ENCODE results near the gene DLL3. TPM values are rescaled to one million over a fixed set of nuclear protein-coding genes. Genes with fewer than 3 reads are reported as not detected.

DLL3 gene
- total RNA-seq, 5 donors from 2014 or later (not counting 1 experiment from before 2014, with no cell fraction given) = 0.16 to 0.20 TPM; not detected in 3

GRCh38 chr19:39480337-39481228 is 18.2 kb upstream of the DLL3 start, which contains the start of gene TIMM50:
TSS of gene TIMM50 (plus strand) at chr19:39480838. CDS start at chr19:39480854, 16 bp downstream.
- no peaks in the 10 kb centered on the region for H3K9me3 ChIP-seq
- H3K27me3 Mint-ChIP-seq = no peaks in the 10 kb centered on the region
- H3K36me3 Mint-ChIP-seq = peaks cover 12% of the 10 kb centered on the region
- H3K27ac Mint-ChIP-seq = peak within 1 kb of the TSS; percentile 94 to 96
- peaks cover 15% of the 10 kb centered on the region in 2 donors for H3K36me3 ChIP-seq (ENCODE audit: control insufficient read depth in 2 of 2, extremely low read depth in 1 of 2, insufficient read depth in 1 of 2, low read length in 1 of 2)
- peaks cover 6 to 22% of the 10 kb centered on the region in 2 experiments for H3K4me1 ChIP-seq (ENCODE audit: control insufficient read depth in 1 of 2, extremely low read depth in 1 of 2, insufficient read depth in 2 of 2, low read length in 2 of 2)
- no peaks in the 10 kb centered on the region for H3K27me3 ChIP-seq (replicated peaks in 1 of 2; ENCODE audit: control insufficient read depth in 2 of 2, extremely low read depth in 1 of 2, insufficient read depth in 2 of 2, low read length in 1 of 2)
- under 1% methylated on average over 52 of the region's 62 CpGs for WGBS (ENCODE audit: insufficient coverage)
- H3K4me3 ChIP-seq (ENCODE audit: control insufficient read depth in 1 of 2, extremely low read depth in 1 of 2, low read length in 1 of 2) = peak within 1 kb of the TSS; percentile 90 to 97
- ATAC-seq (replicated peaks in 1 of 4) (peak; percentile 96 to 100 (median 99)), DNase-seq (peak; percentile 88 to 99 (median 94))
- H3K4me1 Mint-ChIP-seq = peaks cover 25 to 28% (median 26%) of the 10 kb centered on the region in 3 donors
- H3K4me3 Mint-ChIP-seq = peak within 1 kb of the TSS; percentile 84 to 90 (median 88)
- peak within 1 kb of the TSS; percentile 73 for H3K27ac ChIP-seq (ENCODE audit: low read length)
- CTCF ChIA-PET = interaction anchor here in 1 of 2 donors (0.6 to 1.2 kb wide), 5 partner anchors 12 to 98 kb away, joined by 3 to 7 read pairs (median 3); partner anchors contain the start of genes EID2, MED29 and PAF1
- H3K9me3 Mint-ChIP-seq = no peaks in the 10 kb centered on the region
- POLR2A ChIA-PET = interaction anchor here (0.6 to 1.0 kb wide), 4 partner anchors 18 to 449 kb away, joined by 3 to 7 read pairs (median 5); partner anchors contain the start of gene RPS16 (in 1 of the 2)

GRCh38 chr19:39481229-39481545 is 17.6 kb upstream of the DLL3 start:
- 4% methylated on average over 7 of the region's 12 CpGs for WGBS (ENCODE audit: insufficient coverage)
- CTCF ChIA-PET = interaction anchor here in 1 of 2 donors (0.6 to 1.2 kb wide), 5 partner anchors 12 to 99 kb away, joined by 3 to 7 read pairs (median 3); partner anchors contain the start of genes EID2, MED29 and PAF1
- POLR2A ChIA-PET = interaction anchor here (0.6 to 1.0 kb wide), 2 partner anchors 33 to 45 kb away, joined by 7 read pairs; partner anchors contain the start of gene RPS16 (in 1 of the 2)

GRCh38 chr19:39481676-39482075 is 17.1 kb upstream of the DLL3 start:
- Mint-ChIP-seq H3K9me3 (no peaks in the 10 kb centered on the region), H3K4me3 (peak overlapping the region; percentile 84 to 90 (median 88)), H3K36me3 (peaks cover 11% of the 10 kb centered on the region), H3K27ac (peak overlapping the region; percentile 65 to 79), H3K4me1 (peaks cover 25 to 28% (median 26%) of the 10 kb centered on the region in 3 donors), H3K27me3 (no peaks in the 10 kb centered on the region)
- DNase-seq (no peak), ATAC-seq (replicated peaks in 1 of 4) (no peak)
- Histone ChIP-seq H3K9me3 (no peaks in the 10 kb centered on the region), H3K4me3 (ENCODE audit: control insufficient read depth in 1 of 2, extremely low read depth in 1 of 2, low read length in 1 of 2) (peak overlapping the region; percentile 90 to 97), H3K27ac (ENCODE audit: low read length) (no peak overlapping the region), H3K36me3 (ENCODE audit: control insufficient read depth in 2 of 2, extremely low read depth in 1 of 2, insufficient read depth in 1 of 2, low read length in 1 of 2) (peaks cover 18 to 19% of the 10 kb centered on the region in 2 donors), H3K4me1 (ENCODE audit: control insufficient read depth in 1 of 2, extremely low read depth in 1 of 2, insufficient read depth in 2 of 2, low read length in 2 of 2) (peaks cover 6 to 22% of the 10 kb centered on the region in 2 experiments), H3K27me3 (replicated peaks in 1 of 2; ENCODE audit: control insufficient read depth in 2 of 2, extremely low read depth in 1 of 2, insufficient read depth in 2 of 2, low read length in 1 of 2) (no peaks in the 10 kb centered on the region)
- POLR2A ChIA-PET = no interaction called here
- WGBS (ENCODE audit: insufficient coverage) = 93% methylated on average over 5 of the region's 11 CpGs
- CTCF ChIA-PET = no interaction called here

More at GRCh38 chr19:39481229-39481545, 17.6 kb upstream of the DLL3 start:
- peaks cover 6 to 22% of the 10 kb centered on the region in 2 experiments for H3K4me1 ChIP-seq (ENCODE audit: control insufficient read depth in 1 of 2, extremely low read depth in 1 of 2, insufficient read depth in 2 of 2, low read length in 2 of 2)
- peak overlapping the region; percentile 90 to 97 for H3K4me3 ChIP-seq (ENCODE audit: control insufficient read depth in 1 of 2, extremely low read depth in 1 of 2, low read length in 1 of 2)
- no peaks in the 10 kb centered on the region for H3K27me3 Mint-ChIP-seq
- ATAC-seq (replicated peaks in 1 of 4) = no peak
- no peaks in the 10 kb centered on the region for H3K27me3 ChIP-seq (replicated peaks in 1 of 2; ENCODE audit: control insufficient read depth in 2 of 2, extremely low read depth in 1 of 2, insufficient read depth in 2 of 2, low read length in 1 of 2)
- H3K4me3 Mint-ChIP-seq = peak overlapping the region; percentile 84 to 90 (median 88)
- H3K27ac ChIP-seq (ENCODE audit: low read length) = peak overlapping the region; percentile 73
- peaks cover 25 to 28% (median 26%) of the 10 kb centered on the region in 3 donors for H3K4me1 Mint-ChIP-seq
- peak overlapping the region; percentile 65 to 79 for H3K27ac Mint-ChIP-seq
- H3K9me3 Mint-ChIP-seq = no peaks in the 10 kb centered on the region
- H3K36me3 Mint-ChIP-seq = peaks cover 12% of the 10 kb centered on the region
- no peak for DNase-seq
- no peaks in the 10 kb centered on the region for H3K9me3 ChIP-seq
- peaks cover 15% of the 10 kb centered on the region in 2 donors for H3K36me3 ChIP-seq (ENCODE audit: control insufficient read depth in 2 of 2, extremely low read depth in 1 of 2, insufficient read depth in 1 of 2, low read length in 1 of 2)

- no CpG with 5 or more reads among the region's 6 CpGs for WGBS (ENCODE audit: insufficient coverage)
- no peak overlapping the region for H3K27ac Mint-ChIP-seq
- H3K4me1 ChIP-seq (ENCODE audit: control insufficient read depth in 1 of 2, extremely low read depth in 1 of 2, insufficient read depth in 2 of 2, low read length in 2 of 2) = peaks cover 6 to 22% of the 10 kb centered on the region in 2 experiments
- peak overlapping the region; percentile 36 to 84 (median 44) for H3K4me3 Mint-ChIP-seq
- no peaks in the 10 kb centered on the region for H3K9me3 ChIP-seq
- H3K4me3 ChIP-seq (ENCODE audit: control insufficient read depth in 1 of 2, extremely low read depth in 1 of 2, low read length in 1 of 2) = no peak overlapping the region
- no peaks in the 10 kb centered on the region for H3K27me3 ChIP-seq (replicated peaks in 1 of 2; ENCODE audit: control insufficient read depth in 2 of 2, extremely low read depth in 1 of 2, insufficient read depth in 2 of 2, low read length in 1 of 2)
- peaks cover 17% of the 10 kb centered on the region for H3K36me3 Mint-ChIP-seq
- H3K36me3 ChIP-seq (ENCODE audit: control insufficient read depth in 2 of 2, extremely low read depth in 1 of 2, insufficient read depth in 1 of 2, low read length in 1 of 2) = peaks cover 27 to 29% of the 10 kb centered on the region in 2 donors
- CTCF ChIA-PET = no interaction called here
- ATAC-seq (replicated peaks in 1 of 4) = no peak
- peaks cover 25 to 30% (median 26%) of the 10 kb centered on the region in 3 donors for H3K4me1 Mint-ChIP-seq
- POLR2A ChIA-PET = no interaction called here
- no peak overlapping the region for H3K27ac ChIP-seq (ENCODE audit: low read length)
- DNase-seq = no peak
- H3K27me3 Mint-ChIP-seq = no peaks in the 10 kb centered on the region
- H3K9me3 Mint-ChIP-seq = no peaks in the 10 kb centered on the region
Measured at GRCh38 chr19:39483141-39483540, 15.6 kb upstream of the DLL3 start.

GRCh38 chr19:39489756-39490155 is 9.0 kb upstream of the DLL3 start:
- H3K9me3 ChIP-seq = no peaks in the 10 kb centered on the region
- ATAC-seq (replicated peaks in 1 of 4) (no peak), DNase-seq (no peak)
- H3K4me1 ChIP-seq (ENCODE audit: control insufficient read depth in 1 of 2, extremely low read depth in 1 of 2, insufficient read depth in 2 of 2, low read length in 2 of 2) = no peaks in the 10 kb centered on the region
- WGBS (ENCODE audit: insufficient coverage) = 88% methylated on average over 4 of the region's 10 CpGs
- no peaks in the 10 kb centered on the region for H3K27me3 Mint-ChIP-seq
- H3K4me1 Mint-ChIP-seq = peaks cover 0 to 2% (median 0%) of the 10 kb centered on the region in 3 donors
- no peak overlapping the region for H3K27ac Mint-ChIP-seq
- H3K36me3 Mint-ChIP-seq = peaks cover 32% of the 10 kb centered on the region
- no peak overlapping the region for H3K4me3 ChIP-seq (ENCODE audit: control insufficient read depth in 1 of 2, extremely low read depth in 1 of 2, low read length in 1 of 2)
- ChIA-PET CTCF (no interaction called here), POLR2A (no interaction called here)
- H3K9me3 Mint-ChIP-seq = no peaks in the 10 kb centered on the region
- H3K27ac ChIP-seq (ENCODE audit: low read length) = no peak overlapping the region
- no peaks in the 10 kb centered on the region for H3K27me3 ChIP-seq (replicated peaks in 1 of 2; ENCODE audit: control insufficient read depth in 2 of 2, extremely low read depth in 1 of 2, insufficient read depth in 2 of 2, low read length in 1 of 2)
- no peak overlapping the region for H3K4me3 Mint-ChIP-seq
- peaks cover 44 to 52% of the 10 kb centered on the region in 2 donors for H3K36me3 ChIP-seq (ENCODE audit: control insufficient read depth in 2 of 2, extremely low read depth in 1 of 2, insufficient read depth in 1 of 2, low read length in 1 of 2)

GRCh38 chr19:39492225-39492624 is 6.5 kb upstream of the DLL3 start:
- H3K36me3 Mint-ChIP-seq = peaks cover 21% of the 10 kb centered on the region
- no peaks in the 10 kb centered on the region for H3K4me1 Mint-ChIP-seq
- ATAC-seq (replicated peaks in 1 of 4) (no peak), DNase-seq (no peak)
- Histone ChIP-seq H3K27ac (ENCODE audit: low read length) (no peak overlapping the region), H3K4me3 (ENCODE audit: control insufficient read depth in 1 of 2, extremely low read depth in 1 of 2, low read length in 1 of 2) (no peak overlapping the region), H3K4me1 (ENCODE audit: control insufficient read depth in 1 of 2, extremely low read depth in 1 of 2, insufficient read depth in 2 of 2, low read length in 2 of 2) (no peaks in the 10 kb centered on the region), H3K9me3 (no peaks in the 10 kb centered on the region), H3K27me3 (replicated peaks in 1 of 2; ENCODE audit: control insufficient read depth in 2 of 2, extremely low read depth in 1 of 2, insufficient read depth in 2 of 2, low read length in 1 of 2) (peaks cover 0 to 14% of the 10 kb centered on the region in 2 experiments), H3K36me3 (ENCODE audit: control insufficient read depth in 2 of 2, extremely low read depth in 1 of 2, insufficient read depth in 1 of 2, low read length in 1 of 2) (peaks cover 26 to 32% of the 10 kb centered on the region in 2 donors)
- H3K27ac Mint-ChIP-seq = no peak overlapping the region
- WGBS (ENCODE audit: insufficient coverage) = 82% methylated on average over 2 of the region's 6 CpGs
- no peak overlapping the region for H3K4me3 Mint-ChIP-seq
- peaks cover 6 to 9% of the 10 kb centered on the region in 2 donors for H3K27me3 Mint-ChIP-seq
- POLR2A ChIA-PET = no interaction called here
- H3K9me3 Mint-ChIP-seq = no peaks in the 10 kb centered on the region
- CTCF ChIA-PET = interaction anchor here (0.5 to 0.7 kb wide), 3 partner anchors 19 to 388 kb away, joined by 3 to 10 read pairs (median 7); no protein-coding TSS in a partner anchor

Measured in T-cell (primary cell).